ENCODE measurements around the gene SNX10.

DNA sequence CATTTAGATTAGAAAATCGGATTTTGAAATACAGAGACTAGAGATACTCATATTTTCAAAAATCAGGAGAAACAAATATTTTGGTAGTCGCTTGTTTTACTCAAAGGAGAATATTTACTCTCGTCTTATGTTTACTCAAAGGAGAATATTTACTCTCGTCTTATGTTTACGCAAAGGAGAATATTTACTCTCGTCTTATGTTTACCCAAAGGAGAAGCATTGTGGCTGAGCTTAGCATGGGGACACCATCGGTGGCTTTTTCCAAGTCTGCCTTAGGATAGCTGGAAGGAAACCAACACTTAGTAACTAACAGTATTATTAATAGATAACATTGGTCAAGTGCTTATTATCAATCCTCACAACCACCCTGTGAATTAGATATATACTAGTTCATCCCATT is 71.8 kb downstream of the SNX10 start:
- TF ChIP-seq GATA2 (IDR thresholded peaks at IDR 0.05; ENCODE audit: low read depth, low read length) = no peak
- TF ChIP-seq GATA3 (IDR thresholded peaks at IDR 0.05; ENCODE audit: low read depth, low read length) = no peak

Data from SH-SY5Y (cell line).